Heart left ventricle (tissue), 16 donors: Measurements from ENCODE around the gene GNAO1. TPM values are rescaled to one million over a fixed set of nuclear protein-coding genes. Genes with fewer than 3 reads are reported as not detected.

Experiments used
- ATAC-seq, 4 donors: fragments of 200-7000 bp; cut with Tn5 transposase; one replicate each; pipeline ENCODE4 v1.9.1; 2020 to 2022; ENCODE audit warnings: moderate library complexity in 4 of 4, mild to moderate bottlenecking in 3 of 4, moderate number of reproducible peaks in 1 of 4
- DNase-seq, 5 donors: peaks; one replicate each; pipeline ENCODE4 v3.0.0-alpha.2; 2020
- H3K27ac ChIP-seq, 12 donors: fragments of 200-600 bp; sonication (generic) in 4 of 12; one replicate each; pipeline versions ENCODE4 v1.5.0 to v1.8.0; 2016 to 2022; ENCODE audit warnings: mild to moderate bottlenecking in 2 of 12
- H3K27me3 ChIP-seq, 9 donors: fragments of 200-600 bp; sonication (generic) in 2 of 9; one replicate each; pipeline versions ENCODE4 v1.5.1 to v1.8.0; 2016 to 2022; ENCODE audit warnings: mild to moderate bottlenecking in 3 of 9
- H3K36me3 ChIP-seq, 9 donors: fragments of 200-600 bp; sonication (generic) in 2 of 9; one replicate each; pipeline versions ENCODE4 v1.5.0 to v1.8.0; 2018 to 2022; ENCODE audit warnings: mild to moderate bottlenecking in 2 of 9
- H3K4me1 ChIP-seq, 12 donors: fragments of 200-600 bp; sonication (generic) in 4 of 12; one replicate each; pipeline versions ENCODE4 v1.5.0 to v1.8.0; 2016 to 2022; ENCODE audit warnings: mild to moderate bottlenecking in 3 of 12
- H3K4me3 ChIP-seq, 12 donors: fragments of 200-600 bp; sonication (generic) in 4 of 12; one replicate each; pipeline versions ENCODE4 v1.5.0 to v1.8.0; 2017 to 2022; ENCODE audit warnings: mild to moderate bottlenecking in 9 of 12, moderate library complexity in 4 of 12
- H3K9me3 ChIP-seq, 12 donors: fragments of 200-600 bp; sonication (generic) in 4 of 12; one replicate each; pipeline versions ENCODE4 v1.5.0 to v1.8.0; 2016 to 2022; ENCODE audit warnings: mild to moderate bottlenecking in 1 of 12
- POLR2A ChIP-seq, 2 donors: fragments of 450-650 bp; IDR thresholded peaks; one replicate each; pipeline ENCODE4 v1.6.1; 2017; ENCODE audit warnings: antibody characterized with exemption in 2 of 2, mild to moderate bottlenecking in 2 of 2, moderate library complexity in 2 of 2
- WGBS, 4 donors: extraction: QIAGEN DNeasy Blood & Tissue Kit in 2 of 4; methylation state at CpG; one replicate each; pipeline versions ENCODE4 v1.1.5 to v1.1.7; 2013 to 2018; 5-methylcytosine and 5-hydroxymethylcytosine counted together
- intact Hi-C, 10 donors: fragments of 100-400 bp; cut with DNase I; formaldehyde crosslinking; loops; one replicate each; pipeline versions ENCODE4 v1.11.1 to v1.14.2; 2022
- polyA plus RNA-seq, 2 donors: library from polyadenylated mRNA; stranded (reverse); fragments of 200-250 nt; gene quantifications; one replicate each; pipeline ENCODE4 v1.2.3, GENCODE V29; 2013
- total RNA-seq, 9 donors: library from RNA; depleted of rRNA in 2 of 9; stranded (reverse); fragments of >200 nt in 2 of 9; fragmentation: NEBNext Ultra II Directional in 3 of 9; extraction: Animal tissue kit (Norgen Biotek cat#: 25700) in 3 of 9; gene quantifications; one replicate each; pipeline versions ENCODE4 v1.1.0 to v1.2.4, GENCODE V29; 2016 to 2023
- TF ChIP-seq, protein P1 (sequence below), 12 donors: fragments of 200-600 bp; sonication (generic) in 4 of 12; IDR thresholded peaks; one replicate each; pipeline versions ENCODE4 v1.5.0 to v1.8.0; 2018 to 2022; ENCODE audit warnings: antibody characterized with exemption in 12 of 12, mild to moderate bottlenecking in 5 of 12
- donor health status: ischemic (EF 13 %, LVEDD 7.1; RV severe dilation, severe dysfunction).
- donor health status: healthy with polysubstance abuse.
- donor health status: DM: no; HTN: yes; CAD: no.
- donor health status: DM: no; HTN: no; CAD: no.
- donor health status: ischemic (EF 25% LVEDD 6.9; RV normal size, moderate dysfunction).
- donor health status: ischemic (EF 25% LVEDD 5.7; RV mildly dilated, moderate dysfunction).
- donor health status: healthy.
- donor health status: DM: yes; HTN: yes; CAD: no.
- donor health status: ischemic (EF 35%, LVEDD 5.7; RV mildly dilated, moderate dysfunction).
- donor health status: nonischemic (EF 11% LVEDD 7.7; RV severe dilation, severe dysfunction).
- donor health status: DM: yes; HTN: yes; CAD: no.
- donor health status: PGD.
- donor health status: ischemic (EF 29% LVEDD 5.4; RV normal size, mild dysfunction).
- donor health status: nonischemic (EF 23%, LVEDD 6.1; RV moderate dilation, normal function).

GNAO1 gene
- total and polyA plus RNA-seq, 11 donors = 1.4 to 26.8 (median 12.0) TPM

DNA sequence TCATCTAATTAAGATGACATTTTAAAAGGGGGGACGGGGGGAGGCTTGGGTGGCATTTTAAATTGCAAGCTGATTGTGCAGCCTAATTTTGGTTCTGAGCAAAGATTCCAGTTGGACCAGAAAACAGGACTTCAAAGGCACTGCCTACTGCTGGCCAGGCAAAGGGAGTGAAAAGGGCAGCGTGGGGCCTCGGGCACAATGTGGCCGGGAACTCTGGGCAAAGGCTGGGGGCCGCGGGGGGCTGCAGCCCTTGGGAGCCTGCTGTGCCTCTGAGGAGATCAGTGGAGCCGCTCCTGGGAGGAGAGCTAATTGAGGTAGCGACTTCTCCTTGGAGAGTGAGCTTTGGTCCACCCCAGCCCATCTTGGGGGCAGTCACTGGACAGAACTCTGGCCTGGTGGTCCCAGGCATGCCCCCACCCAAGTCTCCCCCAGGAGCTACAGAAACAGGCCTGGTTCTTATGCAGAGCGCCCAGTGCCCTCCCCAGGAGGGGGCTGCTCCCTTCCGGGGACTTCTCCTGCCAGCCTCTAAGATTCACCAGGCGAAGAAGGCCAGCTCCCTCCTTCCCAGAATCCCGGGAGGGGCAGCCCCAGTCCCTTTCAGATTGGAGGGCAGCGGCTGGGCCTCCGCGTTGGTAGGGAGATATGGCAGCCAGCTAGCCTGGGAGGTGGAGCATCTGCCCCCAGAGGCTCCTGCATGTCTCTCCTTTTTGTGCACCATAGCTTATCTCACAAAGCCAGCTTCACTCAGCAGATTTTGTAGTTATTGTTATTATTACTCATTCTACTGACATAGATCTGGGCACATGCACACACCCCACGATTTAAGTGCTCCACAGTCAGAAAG, 115.6 kb downstream of the GNAO1 start:
- no peak for DNase-seq
- intact Hi-C loops = no loop called here
- no peaks in the 10 kb centered on the region for H3K27me3 ChIP-seq
- H3K4me3 ChIP-seq = no peak overlapping the region
- no peaks in the 10 kb centered on the region for H3K36me3 ChIP-seq
- 73 to 86% (median 81%) methylated on average over 14 to 16 of the region's 16 CpGs for WGBS, 4 donors
- no peaks in the 10 kb centered on the region for H3K4me1 ChIP-seq
- H3K9me3 ChIP-seq = no peaks in the 10 kb centered on the region
- H3K27ac ChIP-seq = no peak overlapping the region
- ATAC-seq = no peak
- TF ChIP-seq, protein P1, sequence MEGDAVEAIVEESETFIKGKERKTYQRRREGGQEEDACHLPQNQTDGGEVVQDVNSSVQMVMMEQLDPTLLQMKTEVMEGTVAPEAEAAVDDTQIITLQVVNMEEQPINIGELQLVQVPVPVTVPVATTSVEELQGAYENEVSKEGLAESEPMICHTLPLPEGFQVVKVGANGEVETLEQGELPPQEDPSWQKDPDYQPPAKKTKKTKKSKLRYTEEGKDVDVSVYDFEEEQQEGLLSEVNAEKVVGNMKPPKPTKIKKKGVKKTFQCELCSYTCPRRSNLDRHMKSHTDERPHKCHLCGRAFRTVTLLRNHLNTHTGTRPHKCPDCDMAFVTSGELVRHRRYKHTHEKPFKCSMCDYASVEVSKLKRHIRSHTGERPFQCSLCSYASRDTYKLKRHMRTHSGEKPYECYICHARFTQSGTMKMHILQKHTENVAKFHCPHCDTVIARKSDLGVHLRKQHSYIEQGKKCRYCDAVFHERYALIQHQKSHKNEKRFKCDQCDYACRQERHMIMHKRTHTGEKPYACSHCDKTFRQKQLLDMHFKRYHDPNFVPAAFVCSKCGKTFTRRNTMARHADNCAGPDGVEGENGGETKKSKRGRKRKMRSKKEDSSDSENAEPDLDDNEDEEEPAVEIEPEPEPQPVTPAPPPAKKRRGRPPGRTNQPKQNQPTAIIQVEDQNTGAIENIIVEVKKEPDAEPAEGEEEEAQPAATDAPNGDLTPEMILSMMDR (IDR thresholded peaks at IDR 0.05) = no peak
- TF ChIP-seq POLR2A (IDR thresholded peaks at IDR 0.05) = no peak

DNA sequence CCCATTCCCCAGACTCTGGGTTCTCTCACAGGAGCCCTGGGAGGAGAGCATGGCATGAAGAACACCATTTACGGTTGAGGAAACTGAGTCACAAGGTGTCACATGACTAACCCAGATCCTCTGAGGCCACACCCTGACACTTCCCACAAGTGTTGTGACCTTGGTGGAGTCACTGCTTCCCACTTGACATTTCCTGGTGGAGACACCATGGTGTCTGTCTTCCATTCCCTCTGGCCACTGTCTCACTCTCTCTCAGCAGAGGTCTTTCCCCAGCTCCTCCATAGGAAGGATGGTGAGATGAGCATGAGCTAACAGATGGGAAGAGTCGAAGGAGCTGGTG, 116.2 kb downstream of the GNAO1 start:
- Histone ChIP-seq H3K9me3 (no peaks in the 10 kb centered on the region), H3K27ac (no peak overlapping the region), H3K27me3 (no peaks in the 10 kb centered on the region), H3K4me3 (no peak overlapping the region), H3K36me3 (no peaks in the 10 kb centered on the region), H3K4me1 (no peaks in the 10 kb centered on the region)
- no peak for TF ChIP-seq POLR2A (IDR thresholded peaks at IDR 0.05)
- TF ChIP-seq, protein P1 (IDR thresholded peaks at IDR 0.05) = no peak
- intact Hi-C loops = no loop called here
- DNase-seq = no peak
- WGBS, 4 donors = 88 to 100% (median 93%) methylated on average over 2 of the region's 2 CpGs
- no peak for ATAC-seq

DNA sequence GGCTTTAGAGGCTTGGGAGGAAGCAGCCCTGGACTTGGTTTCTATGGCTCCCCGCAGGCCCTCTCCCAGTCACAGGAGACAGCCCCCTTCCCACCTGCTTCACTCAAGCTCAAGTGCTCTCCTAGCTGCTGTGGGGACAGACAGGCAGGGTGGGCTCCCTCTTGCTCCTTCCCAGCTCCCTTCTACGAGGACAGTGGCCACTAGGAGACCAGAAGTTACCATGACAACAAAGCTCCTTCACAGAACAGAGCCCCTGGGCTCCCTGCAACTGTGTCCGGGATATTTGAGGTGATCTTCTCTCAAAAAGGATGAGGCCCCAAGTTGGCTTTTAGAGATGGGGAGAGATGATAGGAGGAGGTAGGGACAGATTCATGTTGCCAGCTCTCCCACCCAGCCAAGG, 117.7 kb downstream of the GNAO1 start:
- H3K9me3 ChIP-seq = no peaks in the 10 kb centered on the region
- 79 to 89% (median 87%) methylated on average over 3 of the region's 3 CpGs for WGBS, 4 donors
- DNase-seq = no peak
- H3K27me3 ChIP-seq = no peaks in the 10 kb centered on the region
- H3K36me3 ChIP-seq = no peaks in the 10 kb centered on the region
- H3K4me1 ChIP-seq = no peaks in the 10 kb centered on the region
- H3K27ac ChIP-seq = no peak overlapping the region
- TF ChIP-seq, protein P1 (IDR thresholded peaks at IDR 0.05) = no peak
- no peak for TF ChIP-seq POLR2A (IDR thresholded peaks at IDR 0.05)
- no peak overlapping the region for H3K4me3 ChIP-seq
- ATAC-seq = no peak
- intact Hi-C loops = no loop called here

DNA sequence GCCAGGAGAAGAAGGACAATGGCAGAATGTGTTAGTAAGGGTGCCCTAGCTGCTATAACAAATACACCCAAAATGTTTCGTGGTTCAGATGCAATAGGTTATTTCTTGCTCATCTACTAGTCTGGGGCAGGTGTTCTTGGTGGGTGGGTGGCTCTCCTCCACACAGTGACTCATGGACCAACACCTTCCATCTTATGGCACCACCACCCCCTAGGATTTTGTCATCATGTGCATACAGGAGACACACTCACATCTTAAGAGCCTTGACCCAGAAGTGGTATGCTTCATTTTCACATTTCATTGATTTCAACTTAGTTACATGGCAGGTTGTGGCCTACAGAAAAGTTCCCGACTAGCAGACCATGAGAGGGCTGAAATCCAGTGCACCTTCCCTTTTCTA, 119.4 kb downstream of the GNAO1 start:
- H3K27me3 ChIP-seq = no peaks in the 10 kb centered on the region
- intact Hi-C loops = loop anchor here in 5 of 10 donors (10.0 kb wide), 4 partner anchors 106 to 596 kb away; partner anchors contain the start of gene GNAO1 (in 2 of the 5)
- H3K27ac ChIP-seq = no peak overlapping the region
- 95 to 98% (median 98%) methylated on average over 2 of the region's 2 CpGs for WGBS, 4 donors
- DNase-seq (no peak), ATAC-seq (no peak)
- TF ChIP-seq, protein P1 (IDR thresholded peaks at IDR 0.05) = no peak
- no peak for TF ChIP-seq POLR2A (IDR thresholded peaks at IDR 0.05)
- no peaks in the 10 kb centered on the region for H3K36me3 ChIP-seq
- H3K4me1 ChIP-seq = no peaks in the 10 kb centered on the region
- no peaks in the 10 kb centered on the region for H3K9me3 ChIP-seq
- no peak overlapping the region for H3K4me3 ChIP-seq
